Measurements from ENCODE around the gene DLST.

DNA sequence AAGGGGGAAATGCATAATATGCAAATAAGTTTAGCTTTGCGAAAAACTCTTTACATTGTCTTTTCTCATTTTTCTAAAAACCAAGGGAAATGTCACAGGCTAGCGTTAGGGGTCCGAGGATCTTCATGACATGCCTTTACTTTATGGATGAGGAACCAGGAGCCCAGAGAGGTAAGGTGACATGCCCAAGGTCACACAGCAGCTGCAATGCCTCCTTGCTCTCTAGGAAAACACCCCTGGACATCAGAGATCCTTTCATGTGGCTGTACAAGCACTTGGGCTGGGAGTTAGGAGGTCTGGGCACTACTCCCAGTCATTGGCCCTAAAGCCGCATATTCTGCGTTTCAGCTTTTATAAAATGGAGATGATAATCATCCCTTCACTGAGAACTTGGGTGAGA is 6.5 kb upstream of the DLST start:
- TF ChIP-seq, protein P1, sequence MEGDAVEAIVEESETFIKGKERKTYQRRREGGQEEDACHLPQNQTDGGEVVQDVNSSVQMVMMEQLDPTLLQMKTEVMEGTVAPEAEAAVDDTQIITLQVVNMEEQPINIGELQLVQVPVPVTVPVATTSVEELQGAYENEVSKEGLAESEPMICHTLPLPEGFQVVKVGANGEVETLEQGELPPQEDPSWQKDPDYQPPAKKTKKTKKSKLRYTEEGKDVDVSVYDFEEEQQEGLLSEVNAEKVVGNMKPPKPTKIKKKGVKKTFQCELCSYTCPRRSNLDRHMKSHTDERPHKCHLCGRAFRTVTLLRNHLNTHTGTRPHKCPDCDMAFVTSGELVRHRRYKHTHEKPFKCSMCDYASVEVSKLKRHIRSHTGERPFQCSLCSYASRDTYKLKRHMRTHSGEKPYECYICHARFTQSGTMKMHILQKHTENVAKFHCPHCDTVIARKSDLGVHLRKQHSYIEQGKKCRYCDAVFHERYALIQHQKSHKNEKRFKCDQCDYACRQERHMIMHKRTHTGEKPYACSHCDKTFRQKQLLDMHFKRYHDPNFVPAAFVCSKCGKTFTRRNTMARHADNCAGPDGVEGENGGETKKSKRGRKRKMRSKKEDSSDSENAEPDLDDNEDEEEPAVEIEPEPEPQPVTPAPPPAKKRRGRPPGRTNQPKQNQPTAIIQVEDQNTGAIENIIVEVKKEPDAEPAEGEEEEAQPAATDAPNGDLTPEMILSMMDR (IDR thresholded peaks at IDR 0.05) = no peak
- TF ChIP-seq POLR2A (IDR thresholded peaks at IDR 0.05) = no peak
